DMS153 treated with DMSO at 0.1 percent for 48 hours (cell line): ENCODE measurements around the gene SCFD2.
"Not testable (repeated sequence)": the region's sequence is repeated elsewhere in the genome, so short reads cannot be mapped to it uniquely, and the experiment has no call there.

Experiments used
- DNase-seq: peaks from one replicate; lab custom pipeline; 2025; ENCODE audit not compliant: unreplicated experiment; lab: John Stamatoyannopoulos, UW

SCFD2 gene

GRCh38 chr4:52837716-52838558, 527.9 kb downstream of the SCFD2 start:
- no peak for DNase-seq

DNA sequence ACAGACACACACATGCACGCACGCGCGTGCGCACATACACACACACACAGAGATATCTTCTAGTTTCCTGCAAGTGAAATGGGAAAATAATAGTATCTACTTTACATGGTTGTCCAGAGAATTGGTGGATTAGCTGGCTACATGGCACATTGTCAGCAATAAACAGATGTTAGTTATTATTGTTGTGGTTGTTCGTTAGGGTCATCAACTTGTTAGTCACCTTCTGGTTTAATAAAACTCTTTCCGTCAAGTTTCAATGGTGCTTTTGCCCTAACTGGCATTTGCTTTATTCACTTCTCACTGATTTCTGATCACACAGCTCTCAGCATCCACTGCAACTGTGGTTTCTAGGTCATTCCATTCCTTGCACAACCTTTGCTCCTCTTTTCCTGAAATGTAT, 529.2 kb downstream of the SCFD2 start:
- DNase-seq: no peak

GRCh38 chr4:52836120-52836519, 529.7 kb downstream of the SCFD2 start:
- DNase-seq: no peak

DNA sequence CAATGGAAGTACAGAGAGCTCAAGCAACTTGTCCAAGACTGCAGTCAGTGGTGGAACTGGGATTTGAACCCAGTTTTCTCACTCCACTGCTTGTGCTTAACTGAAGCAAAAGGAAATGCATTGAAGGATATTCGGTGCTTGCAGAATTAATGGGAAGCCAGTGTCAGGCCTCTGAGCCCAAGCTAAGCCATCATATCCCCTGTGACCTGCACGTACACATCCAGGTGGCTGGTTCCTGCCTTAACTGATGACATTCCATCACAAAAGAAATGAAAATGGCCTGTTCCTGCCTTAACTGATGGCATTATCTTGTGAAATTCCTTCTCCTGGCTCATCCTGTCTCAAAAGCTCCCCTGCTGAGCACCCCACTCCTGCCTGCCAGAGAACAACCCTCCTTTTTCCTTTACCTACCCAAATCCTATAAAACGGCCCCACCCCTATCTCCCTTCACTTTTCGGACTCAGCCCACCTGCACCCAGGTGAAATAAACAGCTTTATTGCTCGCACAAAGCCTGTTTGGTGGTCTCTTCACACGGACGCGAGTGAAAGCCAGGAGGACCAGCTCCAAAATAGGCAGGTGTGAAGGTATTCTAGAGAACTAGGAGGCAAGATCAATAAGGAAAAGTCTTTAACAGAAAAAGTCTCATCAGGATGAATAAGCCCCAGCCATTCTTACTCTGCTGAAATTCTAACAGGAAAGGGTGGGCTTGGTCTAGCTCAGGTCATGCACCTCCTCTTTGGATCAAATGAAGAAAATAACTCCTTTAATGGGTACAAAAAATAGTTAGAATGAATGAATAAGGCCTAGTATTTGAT, 531.0 kb downstream of the SCFD2 start:
- DNase-seq: not testable (repeated sequence)

GRCh38 chr4:52833941-52834525, 531.8 kb downstream of the SCFD2 start:
- no peak for DNase-seq

- no peak for DNase-seq
Measured at GRCh38 chr4:52825460-52826090, 540.3 kb downstream of the SCFD2 start.

- no peak for DNase-seq
Measured at GRCh38 chr4:52824603-52825459, 541.0 kb downstream of the SCFD2 start.

GRCh38 chr4:52824270-52824602, 541.6 kb downstream of the SCFD2 start:
- DNase-seq: no peak

- DNase-seq: no peak
Measured at GRCh38 chr4:52823702-52824092, 542.2 kb downstream of the SCFD2 start.
